GM10266 (cell line): ENCODE data around the gene MAGEA3.
"Not testable (repeated sequence)": the region's sequence is repeated elsewhere in the genome, so short reads cannot be mapped to it uniquely, and the experiment has no call there.

ENCODE experiments used
- DNase-seq: peaks from one replicate; pipeline ENCODE4 v3.0.0; 2012; ENCODE audit errors: extremely low spot score
- TF ChIP-seq, protein P1 (sequence below): IDR thresholded peaks from 2 replicates; pipeline ENCODE4 v1.5.1; 2012; ENCODE audit warnings: mild to moderate bottlenecking, low read depth; ENCODE audit not compliant: control insufficient read depth, insufficient read depth; ENCODE audit errors: missing control alignments

MAGEA3 gene, protein sequence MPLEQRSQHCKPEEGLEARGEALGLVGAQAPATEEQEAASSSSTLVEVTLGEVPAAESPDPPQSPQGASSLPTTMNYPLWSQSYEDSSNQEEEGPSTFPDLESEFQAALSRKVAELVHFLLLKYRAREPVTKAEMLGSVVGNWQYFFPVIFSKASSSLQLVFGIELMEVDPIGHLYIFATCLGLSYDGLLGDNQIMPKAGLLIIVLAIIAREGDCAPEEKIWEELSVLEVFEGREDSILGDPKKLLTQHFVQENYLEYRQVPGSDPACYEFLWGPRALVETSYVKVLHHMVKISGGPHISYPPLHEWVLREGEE

DNA sequence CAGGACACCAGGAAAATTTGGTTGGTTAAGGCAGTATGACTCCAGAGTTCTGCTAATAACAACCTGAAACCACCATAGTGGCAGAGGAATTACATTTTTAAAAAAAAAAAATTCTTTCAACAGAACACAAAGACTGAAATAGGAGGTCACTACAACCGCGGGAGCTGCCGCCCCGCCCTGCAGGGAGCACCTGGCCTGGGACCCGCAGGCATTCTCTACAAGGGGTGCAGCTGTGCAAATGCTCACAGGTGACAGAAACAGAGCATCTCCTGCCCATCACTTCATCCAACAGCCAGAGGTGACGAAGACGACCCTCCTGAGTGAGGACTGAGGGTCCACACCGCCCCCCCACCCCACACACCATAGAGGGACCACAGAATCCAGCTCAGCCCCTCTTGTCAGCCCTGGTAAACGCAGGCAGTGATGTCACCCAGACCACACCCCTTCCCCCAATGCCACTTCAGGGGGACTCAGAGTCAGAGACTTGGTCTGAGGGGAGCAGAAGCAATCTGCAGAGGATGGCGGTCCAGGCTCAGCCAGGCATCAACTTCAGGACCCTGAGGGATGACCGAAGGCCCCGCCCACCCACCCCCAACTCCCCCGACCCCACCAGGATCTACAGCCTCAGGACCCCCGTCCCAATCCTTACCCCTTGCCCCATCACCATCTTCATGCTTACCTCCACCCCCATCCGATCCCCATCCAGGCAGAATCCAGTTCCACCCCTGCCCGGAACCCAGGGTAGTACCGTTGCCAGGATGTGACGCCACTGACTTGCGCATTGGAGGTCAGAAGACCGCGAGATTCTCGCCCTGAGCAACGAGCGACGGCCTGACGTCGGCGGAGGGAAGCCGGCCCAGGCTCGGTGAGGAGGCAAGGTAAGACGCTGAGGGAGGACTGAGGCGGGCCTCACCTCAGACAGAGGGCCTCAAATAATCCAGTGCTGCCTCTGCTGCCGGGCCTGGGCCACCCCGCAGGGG lies at the start of gene MAGEA3:
MAGEA3 (plus strand) TSS at position 843 of the 980 bp plus-strand sequence. CDS start 2,039 bp downstream, outside the sequence.
- DNase-seq, result not testable (repeated sequence)

DNA sequence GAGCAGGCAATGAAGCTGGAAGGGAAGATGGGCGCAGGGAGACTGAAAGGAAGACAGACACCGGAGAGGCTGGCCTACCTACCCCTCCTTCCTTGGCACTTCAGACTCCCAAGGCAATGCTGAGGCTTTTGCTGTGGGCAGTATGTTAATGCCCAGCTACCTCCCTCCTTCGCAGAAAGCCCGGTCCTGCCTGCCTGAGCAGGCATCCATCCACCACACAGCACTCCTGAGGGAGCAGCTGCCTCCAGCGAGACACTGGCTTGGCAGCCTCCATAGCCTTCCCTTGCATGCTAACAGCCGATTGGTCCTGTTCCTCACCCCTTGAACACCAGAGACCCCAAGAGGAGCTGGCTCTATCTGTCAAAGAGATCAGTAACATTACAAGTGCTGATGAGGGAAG lies 46.5 kb upstream of the MAGEA3 start:
- TF ChIP-seq, protein P1, sequence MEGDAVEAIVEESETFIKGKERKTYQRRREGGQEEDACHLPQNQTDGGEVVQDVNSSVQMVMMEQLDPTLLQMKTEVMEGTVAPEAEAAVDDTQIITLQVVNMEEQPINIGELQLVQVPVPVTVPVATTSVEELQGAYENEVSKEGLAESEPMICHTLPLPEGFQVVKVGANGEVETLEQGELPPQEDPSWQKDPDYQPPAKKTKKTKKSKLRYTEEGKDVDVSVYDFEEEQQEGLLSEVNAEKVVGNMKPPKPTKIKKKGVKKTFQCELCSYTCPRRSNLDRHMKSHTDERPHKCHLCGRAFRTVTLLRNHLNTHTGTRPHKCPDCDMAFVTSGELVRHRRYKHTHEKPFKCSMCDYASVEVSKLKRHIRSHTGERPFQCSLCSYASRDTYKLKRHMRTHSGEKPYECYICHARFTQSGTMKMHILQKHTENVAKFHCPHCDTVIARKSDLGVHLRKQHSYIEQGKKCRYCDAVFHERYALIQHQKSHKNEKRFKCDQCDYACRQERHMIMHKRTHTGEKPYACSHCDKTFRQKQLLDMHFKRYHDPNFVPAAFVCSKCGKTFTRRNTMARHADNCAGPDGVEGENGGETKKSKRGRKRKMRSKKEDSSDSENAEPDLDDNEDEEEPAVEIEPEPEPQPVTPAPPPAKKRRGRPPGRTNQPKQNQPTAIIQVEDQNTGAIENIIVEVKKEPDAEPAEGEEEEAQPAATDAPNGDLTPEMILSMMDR, result no peak
- DNase-seq, result no peak

DNA sequence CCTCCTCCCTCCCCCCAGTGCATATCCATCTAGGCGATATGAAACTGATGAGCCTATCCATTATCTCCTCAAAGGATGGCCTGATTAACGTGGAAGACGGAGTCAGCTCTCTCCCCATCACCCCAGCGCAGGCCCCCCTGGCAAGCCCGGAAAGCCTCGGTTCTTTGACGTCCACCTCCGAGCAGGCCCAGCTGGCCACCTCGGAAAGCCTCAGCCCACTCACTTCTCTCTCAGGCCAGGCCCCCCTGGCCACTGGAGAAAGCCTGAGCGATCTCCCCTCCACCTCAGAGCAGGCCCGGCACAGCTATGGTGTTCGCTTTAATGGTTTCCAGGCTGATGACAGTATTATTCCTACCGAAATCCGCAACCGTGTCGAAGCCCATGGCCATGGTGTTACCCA lies 46.1 kb upstream of the MAGEA3 start:
- TF ChIP-seq, protein P1, result no peak
- DNase-seq, result no peak

DNA sequence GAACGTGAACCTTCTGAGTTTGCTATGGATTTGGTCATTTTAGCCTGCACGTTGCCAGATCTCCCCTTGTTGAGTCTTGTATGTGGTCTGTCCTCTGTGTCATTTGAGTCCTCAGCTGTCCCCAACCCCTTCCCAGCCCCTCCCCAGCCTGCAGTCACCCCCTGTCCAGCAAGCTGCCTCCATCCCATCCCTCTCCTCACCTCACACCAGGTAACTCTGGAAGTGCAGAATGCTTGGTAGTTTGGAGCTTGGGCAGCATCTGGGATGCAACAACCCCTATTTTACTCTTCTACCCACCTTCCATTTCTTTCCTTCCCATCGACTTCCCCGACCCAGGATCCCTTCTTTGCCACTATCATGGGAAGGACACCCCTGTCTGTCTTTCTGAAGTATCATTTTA lies 42.5 kb upstream of the MAGEA3 start:
- TF ChIP-seq, protein P1, result no peak
- DNase-seq, result no peak

DNA sequence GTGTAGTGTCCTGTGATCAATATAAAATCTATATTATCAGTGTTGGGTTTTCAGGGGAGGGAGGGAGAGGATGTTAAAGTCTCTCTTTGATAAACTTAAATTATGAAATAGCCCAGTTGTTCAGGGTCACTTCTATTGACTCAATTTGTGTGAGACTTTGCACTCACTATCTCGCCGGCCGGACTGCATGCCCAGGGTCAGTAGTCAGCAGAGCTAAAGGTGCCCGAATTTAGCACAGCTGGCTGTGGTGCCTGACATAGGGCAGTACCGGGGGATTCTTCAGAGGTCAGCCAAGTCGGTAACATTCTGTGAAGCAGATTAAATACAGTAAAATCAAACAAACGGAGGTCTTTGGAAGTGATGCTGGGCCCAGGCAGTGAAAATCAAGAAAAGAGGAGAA lies 41.7 kb upstream of the MAGEA3 start:
- TF ChIP-seq, protein P1, result no peak

DNA sequence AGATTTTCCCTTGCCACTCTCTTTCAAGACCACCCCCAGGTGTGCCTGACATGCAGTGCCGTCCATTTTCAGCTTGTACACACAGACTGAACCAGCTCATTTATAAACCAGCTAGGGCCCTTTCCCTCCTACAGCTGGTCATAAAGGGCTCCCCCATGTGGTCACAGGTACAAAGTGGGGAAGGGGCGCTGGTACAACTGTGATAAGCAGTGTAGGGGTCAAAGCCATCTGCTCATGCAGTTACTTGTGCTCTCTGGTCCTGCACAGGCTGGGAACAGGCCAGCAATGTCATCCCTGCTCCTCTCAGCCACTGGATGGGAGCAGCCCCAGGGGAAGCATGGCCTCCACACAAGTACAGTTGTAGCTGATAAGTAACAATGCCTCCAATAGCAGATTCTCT lies 40.3 kb upstream of the MAGEA3 start:
- TF ChIP-seq, protein P1, result no peak
- no peak for DNase-seq

More for the DNA sequence above, 41.7 kb upstream of the MAGEA3 start:
- no peak for DNase-seq

DNA sequence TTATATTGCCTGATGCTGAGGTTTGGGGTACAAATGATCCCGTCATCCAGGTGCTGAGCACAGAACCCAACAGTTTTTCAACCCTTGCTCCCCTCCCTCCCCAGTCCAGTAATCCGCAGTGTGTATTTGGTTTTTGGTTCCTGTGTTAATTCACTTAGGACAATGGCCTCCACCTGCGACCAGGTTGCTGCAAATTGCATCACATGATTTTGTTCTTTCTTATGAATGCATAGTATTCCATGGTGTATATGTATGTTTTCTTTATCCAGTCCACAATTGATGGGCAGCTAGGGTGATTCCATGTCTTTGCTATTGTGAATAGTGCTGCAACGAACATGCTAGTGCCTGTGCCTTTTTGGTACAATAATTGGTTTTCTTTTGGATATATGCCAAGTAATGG lies 35.5 kb upstream of the MAGEA3 start:
- DNase-seq, result no peak
- TF ChIP-seq, protein P1, result no peak
